Daoy (cell line): Measurements from ENCODE around the gene PSD2. TPM values are rescaled to one million over a fixed set of nuclear protein-coding genes. Genes with fewer than 3 reads are reported as not detected.

Experiments
- DNase-seq: peaks from one replicate; pipeline ENCODE4 v3.0.0-alpha.2; 2015; ENCODE audit warnings: low read depth
- total RNA-seq: library from RNA; depleted of rRNA; stranded (reverse); fragments of >200 nt; shearing (Covaris generic); gene quantifications from 2 replicates; pipeline ENCODE4 v1.2.3, GENCODE V29; 2014

Gene PSD2
- total RNA-seq, 1 experiment from 2014 or later, result 0.40 TPM

DNA sequence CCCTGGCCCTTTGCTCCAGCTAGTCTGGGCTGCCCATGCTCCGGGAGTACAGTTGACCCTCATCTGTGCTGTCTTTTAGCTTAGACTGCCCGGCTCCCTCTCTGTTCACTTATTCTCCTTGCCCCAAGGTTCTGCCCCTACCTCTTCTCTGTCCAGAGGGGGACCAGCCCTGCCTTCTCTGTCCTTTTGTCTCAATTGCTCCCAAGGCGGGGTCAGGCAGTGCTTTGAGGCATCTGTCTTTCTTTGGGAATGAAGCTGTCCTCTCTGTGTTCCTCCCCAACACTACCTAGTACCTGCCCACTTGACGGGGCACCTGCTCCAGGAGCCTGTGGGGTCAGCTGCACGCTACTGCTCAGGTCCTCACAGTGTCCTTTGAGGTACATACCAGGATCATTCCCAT is 59.3 kb downstream of the PSD2 start:
- DNase-seq, result no peak

DNA sequence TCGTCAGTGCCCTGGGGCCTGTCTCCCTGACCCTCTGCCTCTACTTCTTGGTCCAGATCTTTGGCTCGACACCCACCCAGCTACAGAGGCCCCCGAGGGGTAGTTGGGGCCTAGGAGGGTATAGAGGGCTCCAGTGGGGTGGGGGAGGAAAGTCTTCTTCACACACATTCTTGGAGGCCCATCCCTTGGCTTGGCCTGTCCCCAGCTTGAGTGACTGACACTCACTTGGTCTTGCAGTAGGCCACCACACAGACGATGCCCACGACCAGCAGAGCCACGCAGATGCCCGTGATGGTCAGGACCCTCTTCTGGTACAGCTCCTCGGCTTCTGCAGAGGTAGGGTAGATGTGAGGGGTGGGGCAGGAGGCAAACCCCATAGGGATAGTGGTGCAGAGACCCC is 59.8 kb downstream of the PSD2 start:
- DNase-seq, result no peak

GRCh38 chr5:139855946-139856540 is 60.4 kb downstream of the PSD2 start:
- DNase-seq, result no peak

GRCh38 chr5:139856714-139857113 is 61.1 kb downstream of the PSD2 start:
- DNase-seq, result no peak

- no peak for DNase-seq
Observed at GRCh38 chr5:139859013-139859412, 63.4 kb downstream of the PSD2 start.

GRCh38 chr5:139861021-139861888 is 65.6 kb downstream of the PSD2 start:
- DNase-seq, result no peak

DNA sequence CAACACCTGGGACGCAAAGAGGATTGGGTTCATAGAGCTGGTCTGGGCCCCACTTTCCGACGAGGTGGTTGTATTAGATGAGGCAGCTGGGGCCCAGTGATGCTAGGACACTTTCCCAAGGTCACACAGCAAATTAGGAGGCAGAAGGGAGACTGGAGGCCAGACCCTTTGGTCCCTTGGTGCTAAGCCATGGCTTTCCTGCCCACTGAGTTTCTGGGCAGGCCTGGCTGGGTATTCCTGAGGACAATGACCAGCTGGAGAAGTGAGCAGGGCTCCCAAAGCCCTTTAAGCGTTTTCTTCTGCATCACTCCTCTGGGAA is 66.2 kb downstream of the PSD2 start:
- DNase-seq, result no peak

GRCh38 chr5:139862313-139862712 is 66.7 kb downstream of the PSD2 start:
- peak; percentile 51 for DNase-seq

DNA sequence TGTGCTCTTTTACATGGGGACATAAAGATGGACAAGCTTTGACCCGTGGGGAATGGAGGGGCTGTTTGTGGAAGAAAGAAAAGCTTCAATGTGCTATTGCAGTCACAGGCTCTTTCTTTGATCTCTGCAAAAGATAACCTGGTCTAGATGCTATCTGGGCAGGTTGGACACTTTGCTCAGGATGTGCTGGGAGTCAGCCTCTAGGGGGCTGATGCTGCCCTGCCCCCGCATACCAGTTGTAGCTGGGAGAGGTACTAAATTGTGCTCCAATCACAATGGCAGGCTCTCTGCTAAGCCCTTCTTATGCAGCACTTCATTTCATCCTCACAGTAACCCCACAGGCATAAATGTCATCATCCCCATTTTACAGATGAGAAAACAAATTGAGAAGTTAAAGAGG is 67.2 kb downstream of the PSD2 start:
- no peak for DNase-seq

- DNase-seq, result no peak
Observed at GRCh38 chr5:139863361-139863760, 67.8 kb downstream of the PSD2 start.

DNA sequence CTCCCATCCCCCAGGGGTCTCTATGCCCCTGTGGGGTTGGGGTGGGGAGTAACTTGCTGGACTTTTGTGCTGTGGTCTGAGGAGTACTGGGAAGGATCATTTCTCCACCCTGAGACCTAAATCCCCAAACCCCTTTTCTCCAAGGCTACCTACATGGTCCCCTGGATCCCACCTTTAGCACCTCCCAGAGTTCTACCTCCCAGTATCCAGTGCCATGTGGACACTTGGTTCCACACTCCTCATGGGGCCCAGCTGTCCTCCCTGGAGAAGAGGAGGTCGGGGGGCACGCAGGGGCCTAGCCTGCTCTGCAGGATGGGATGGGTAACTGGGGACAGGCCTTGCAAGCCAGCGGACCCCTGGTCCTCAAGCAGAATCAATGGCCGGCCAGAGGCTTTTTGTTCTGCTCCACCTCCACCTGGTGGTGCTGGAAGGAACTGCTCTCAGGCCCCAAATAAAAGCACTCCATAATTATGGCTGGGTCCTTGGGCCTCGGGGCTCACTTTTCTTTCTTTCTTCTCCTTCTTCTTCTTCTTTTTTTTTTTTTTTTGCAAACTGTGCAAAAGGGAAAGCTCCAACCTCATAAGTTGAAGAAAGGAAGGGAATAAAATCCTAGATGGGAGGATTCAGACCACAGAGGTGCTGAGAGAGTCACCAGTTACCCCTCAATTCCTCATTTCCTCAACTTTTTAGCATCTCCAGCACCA is 68.4 kb downstream of the PSD2 start:
- DNase-seq, result peak; percentile 62

GRCh38 chr5:139864716-139865483 is 69.3 kb downstream of the PSD2 start:
- no peak for DNase-seq

GRCh38 chr5:139867109-139867508 is 71.5 kb downstream of the PSD2 start:
- DNase-seq, result no peak

DNA sequence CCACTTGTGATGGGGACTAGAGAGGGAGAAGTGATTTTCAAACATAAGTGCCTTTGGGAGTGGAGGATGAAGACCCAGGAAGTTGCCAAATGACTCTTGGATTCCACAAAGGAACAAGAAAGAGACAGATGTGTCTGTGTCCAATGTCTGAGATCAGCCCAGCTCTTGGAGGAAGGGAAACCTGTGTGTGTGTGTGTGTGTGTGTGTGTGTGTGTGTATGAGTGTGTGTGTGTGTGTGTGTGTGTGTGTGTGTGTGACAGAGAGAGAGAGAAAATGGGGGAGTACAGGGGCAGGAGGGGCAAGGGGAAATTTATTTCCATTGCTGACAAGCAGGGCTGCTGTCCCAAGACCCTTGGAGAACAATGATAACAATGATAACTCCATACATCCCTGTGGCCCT is 72.0 kb downstream of the PSD2 start:
- DNase-seq, result no peak

DNA sequence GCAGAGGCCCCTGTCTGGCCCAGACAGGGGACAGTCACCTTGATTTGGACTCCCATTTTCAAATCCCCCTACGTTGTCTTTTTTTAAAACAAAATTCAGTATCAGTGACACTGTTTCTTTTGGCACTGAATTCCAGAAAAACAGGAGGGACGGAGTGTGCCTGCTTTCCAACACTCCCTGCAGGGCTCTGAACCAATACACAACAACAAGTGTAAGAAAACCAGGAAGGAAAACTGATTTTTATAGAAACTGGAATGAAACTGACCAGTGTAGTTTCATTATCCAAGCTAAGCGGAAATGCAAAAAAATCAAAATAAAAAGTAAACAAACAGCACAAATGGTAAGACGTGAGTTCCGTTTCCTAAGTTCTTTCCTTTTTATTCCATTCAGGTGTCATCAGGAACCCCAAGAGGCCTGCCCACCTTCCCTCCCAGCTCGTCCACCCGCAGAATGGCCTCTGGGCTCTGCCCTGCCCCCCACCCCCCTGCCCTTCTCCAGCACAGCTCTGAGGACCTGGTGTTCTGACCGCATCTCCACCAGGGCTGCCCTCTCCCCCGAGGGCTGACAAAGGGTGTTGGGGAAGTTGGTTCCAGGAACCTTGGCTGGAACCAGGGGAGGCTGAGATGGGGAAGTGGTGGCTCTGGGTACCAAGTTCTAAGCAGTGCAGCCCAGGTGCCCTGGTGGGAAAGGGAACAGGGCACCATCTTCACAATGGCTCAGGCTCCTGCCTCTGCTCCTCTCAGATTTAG is 73.6 kb downstream of the PSD2 start:
- DNase-seq, result no peak

DNA sequence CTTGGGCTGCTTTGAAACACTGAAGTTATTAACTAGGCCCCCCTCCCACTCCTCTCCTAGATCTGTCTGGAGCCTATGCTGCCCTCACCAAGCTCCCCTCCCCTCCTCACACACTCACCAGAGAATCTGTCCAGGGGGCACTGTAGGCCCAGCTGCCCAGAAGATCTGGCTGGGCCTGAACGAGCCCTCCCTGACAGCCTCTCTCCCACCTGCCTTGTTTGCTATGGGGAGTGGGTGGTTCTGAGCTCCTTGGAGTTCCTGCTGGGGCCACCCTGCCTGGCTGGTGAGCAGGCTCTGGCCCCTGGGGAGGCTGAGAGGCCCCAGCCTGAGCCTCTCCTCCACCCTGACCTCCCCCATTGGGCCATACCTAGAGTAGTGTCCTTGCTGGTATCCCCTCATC is 75.1 kb downstream of the PSD2 start:
- no peak for DNase-seq

- no peak for DNase-seq
Observed at GRCh38 chr5:139871614-139872013, 76.0 kb downstream of the PSD2 start.

- no peak for DNase-seq
Observed at GRCh38 chr5:139872052-139872766, 76.6 kb downstream of the PSD2 start.

DNA sequence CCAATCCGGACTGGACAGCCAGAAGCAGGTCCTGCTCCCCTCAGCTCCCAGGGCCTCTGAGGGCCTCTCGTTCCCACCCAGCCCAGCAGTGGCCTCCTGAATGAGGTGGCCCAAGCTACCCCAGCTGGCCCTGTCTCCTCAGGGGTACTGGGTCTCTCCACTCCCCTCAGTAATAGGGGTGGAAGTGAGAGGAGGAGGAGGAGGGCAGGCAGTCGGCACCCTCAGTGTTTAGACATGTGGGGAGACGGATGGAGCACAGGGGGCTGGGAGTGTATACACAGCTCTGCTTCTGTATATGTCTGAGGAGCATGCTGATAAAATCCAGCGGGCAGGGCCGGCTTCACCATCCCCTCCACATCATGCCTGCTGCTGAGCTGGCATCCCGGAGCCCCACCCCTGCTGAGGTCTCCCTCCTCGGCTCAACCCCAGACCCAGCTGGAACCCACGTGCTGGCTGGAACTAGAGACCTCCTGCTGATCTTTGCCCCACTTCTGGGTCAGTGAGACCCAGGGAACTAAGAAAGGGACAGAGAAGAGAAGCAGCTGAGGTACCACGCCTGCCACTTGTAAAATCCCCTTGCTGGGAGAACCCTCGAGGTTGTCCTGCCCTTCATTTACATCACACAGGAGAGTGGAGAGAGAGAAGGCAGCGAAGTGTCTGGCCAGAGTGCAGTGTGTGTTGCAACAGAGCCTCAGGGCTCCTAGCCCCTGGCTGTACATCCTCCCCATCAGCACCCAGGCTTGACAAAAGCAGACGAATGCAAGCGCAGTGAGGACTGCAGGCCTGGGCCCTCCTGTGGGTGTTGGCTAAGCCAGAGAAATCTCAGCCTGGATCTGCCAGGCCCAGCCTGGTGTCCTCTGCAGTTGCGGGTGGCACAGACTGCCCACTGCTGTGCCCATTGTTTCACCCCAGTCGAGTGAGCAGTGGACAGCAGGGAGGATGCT is 77.5 kb downstream of the PSD2 start:
- peak; percentile 34 for DNase-seq

DNA sequence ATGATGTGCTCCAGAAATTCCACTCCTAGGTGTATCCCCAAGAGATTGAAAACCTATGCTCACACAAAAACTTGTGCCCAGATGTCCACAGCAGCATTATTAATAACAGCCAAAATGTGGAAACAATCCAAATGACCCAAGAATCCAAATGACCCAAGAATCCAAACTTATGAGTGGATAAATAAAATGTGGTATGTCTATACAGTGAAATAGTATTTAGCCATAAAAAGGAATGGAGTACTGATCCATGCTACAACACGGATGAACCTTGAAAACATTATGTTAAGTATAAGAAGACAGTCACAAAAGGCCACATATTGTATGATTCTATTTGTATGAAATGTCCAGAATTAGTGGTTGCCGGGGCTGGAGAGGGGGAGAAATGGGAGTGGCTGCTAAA is 80.3 kb downstream of the PSD2 start:
- no peak for DNase-seq
